HL-60 (cell line): Measurements from ENCODE around the gene PTPN1.

ENCODE experiments used
- POLR2AphosphoS5 ChIP-seq: IDR thresholded peaks from 2 replicates; pipeline ENCODE4 v1.6.1; 2012; ENCODE audit warnings: low read depth
- TF ChIP-seq, protein P1 (sequence below): IDR thresholded peaks from one replicate; pipeline ENCODE4 v1.5.1; 2011; ENCODE audit warnings: low read length, control low read depth, inconsistent platforms; ENCODE audit not compliant: insufficient read depth
- TF ChIP-seq, protein P2 (sequence below): IDR thresholded peaks from 2 replicates; pipeline ENCODE4 v1.6.1; 2012; ENCODE audit warnings: low read depth; ENCODE audit not compliant: insufficient replicate concordance

DNA sequence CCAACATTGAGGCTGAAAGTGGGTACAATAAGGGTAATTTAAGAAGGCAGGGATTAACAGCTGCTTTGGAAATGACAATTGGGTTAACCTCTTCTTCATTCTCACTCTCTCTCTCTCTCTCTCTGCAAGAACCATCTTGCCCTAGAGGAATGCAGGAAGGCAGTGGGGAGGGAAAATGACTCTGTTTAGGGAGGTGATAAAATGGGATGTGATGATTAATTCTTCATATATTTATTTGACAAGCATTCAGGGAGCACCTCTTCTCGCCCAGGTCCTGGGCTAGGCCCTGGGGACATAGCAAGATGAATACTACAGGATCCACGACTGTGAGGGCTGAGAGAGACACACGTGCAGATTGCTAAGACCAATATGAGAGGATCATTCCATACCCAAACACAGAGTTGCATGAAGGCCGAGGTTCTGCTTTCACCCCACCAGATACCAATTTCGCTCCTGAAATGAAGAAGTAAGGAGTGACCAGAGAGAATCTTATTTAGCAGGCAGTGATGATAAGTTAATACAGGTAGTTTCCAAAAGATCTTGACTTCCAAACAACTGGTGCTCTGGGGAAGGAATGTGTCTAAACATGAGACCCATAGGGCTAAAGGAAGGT, 13.3 kb upstream of the PTPN1 start:
- TF ChIP-seq, protein P1, sequence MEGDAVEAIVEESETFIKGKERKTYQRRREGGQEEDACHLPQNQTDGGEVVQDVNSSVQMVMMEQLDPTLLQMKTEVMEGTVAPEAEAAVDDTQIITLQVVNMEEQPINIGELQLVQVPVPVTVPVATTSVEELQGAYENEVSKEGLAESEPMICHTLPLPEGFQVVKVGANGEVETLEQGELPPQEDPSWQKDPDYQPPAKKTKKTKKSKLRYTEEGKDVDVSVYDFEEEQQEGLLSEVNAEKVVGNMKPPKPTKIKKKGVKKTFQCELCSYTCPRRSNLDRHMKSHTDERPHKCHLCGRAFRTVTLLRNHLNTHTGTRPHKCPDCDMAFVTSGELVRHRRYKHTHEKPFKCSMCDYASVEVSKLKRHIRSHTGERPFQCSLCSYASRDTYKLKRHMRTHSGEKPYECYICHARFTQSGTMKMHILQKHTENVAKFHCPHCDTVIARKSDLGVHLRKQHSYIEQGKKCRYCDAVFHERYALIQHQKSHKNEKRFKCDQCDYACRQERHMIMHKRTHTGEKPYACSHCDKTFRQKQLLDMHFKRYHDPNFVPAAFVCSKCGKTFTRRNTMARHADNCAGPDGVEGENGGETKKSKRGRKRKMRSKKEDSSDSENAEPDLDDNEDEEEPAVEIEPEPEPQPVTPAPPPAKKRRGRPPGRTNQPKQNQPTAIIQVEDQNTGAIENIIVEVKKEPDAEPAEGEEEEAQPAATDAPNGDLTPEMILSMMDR, result no peak
- TF ChIP-seq POLR2AphosphoS5, result no peak
- TF ChIP-seq, protein P2, sequence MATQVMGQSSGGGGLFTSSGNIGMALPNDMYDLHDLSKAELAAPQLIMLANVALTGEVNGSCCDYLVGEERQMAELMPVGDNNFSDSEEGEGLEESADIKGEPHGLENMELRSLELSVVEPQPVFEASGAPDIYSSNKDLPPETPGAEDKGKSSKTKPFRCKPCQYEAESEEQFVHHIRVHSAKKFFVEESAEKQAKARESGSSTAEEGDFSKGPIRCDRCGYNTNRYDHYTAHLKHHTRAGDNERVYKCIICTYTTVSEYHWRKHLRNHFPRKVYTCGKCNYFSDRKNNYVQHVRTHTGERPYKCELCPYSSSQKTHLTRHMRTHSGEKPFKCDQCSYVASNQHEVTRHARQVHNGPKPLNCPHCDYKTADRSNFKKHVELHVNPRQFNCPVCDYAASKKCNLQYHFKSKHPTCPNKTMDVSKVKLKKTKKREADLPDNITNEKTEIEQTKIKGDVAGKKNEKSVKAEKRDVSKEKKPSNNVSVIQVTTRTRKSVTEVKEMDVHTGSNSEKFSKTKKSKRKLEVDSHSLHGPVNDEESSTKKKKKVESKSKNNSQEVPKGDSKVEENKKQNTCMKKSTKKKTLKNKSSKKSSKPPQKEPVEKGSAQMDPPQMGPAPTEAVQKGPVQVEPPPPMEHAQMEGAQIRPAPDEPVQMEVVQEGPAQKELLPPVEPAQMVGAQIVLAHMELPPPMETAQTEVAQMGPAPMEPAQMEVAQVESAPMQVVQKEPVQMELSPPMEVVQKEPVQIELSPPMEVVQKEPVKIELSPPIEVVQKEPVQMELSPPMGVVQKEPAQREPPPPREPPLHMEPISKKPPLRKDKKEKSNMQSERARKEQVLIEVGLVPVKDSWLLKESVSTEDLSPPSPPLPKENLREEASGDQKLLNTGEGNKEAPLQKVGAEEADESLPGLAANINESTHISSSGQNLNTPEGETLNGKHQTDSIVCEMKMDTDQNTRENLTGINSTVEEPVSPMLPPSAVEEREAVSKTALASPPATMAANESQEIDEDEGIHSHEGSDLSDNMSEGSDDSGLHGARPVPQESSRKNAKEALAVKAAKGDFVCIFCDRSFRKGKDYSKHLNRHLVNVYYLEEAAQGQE, result no peak
